H1 (cell line): ENCODE results near the gene ZDHHC8. TPM values are rescaled to one million over a fixed set of nuclear protein-coding genes. Genes with fewer than 3 reads are reported as not detected.

Source experiments
- CTCF ChIA-PET: fragments of 300-600 bp; sonication (Branson Sonifier 250); formaldehyde crosslinking; loops from one replicate; lab custom pipeline; 2021; ENCODE audit not compliant: partially characterized antibody; lab: Charles Lee
- POLR2A ChIA-PET: fragments of 300-600 bp; sonication (Branson Sonifier 250); formaldehyde crosslinking; loops from one replicate; lab custom pipeline; 2021; ENCODE audit warnings: inconsistent platforms; ENCODE audit not compliant: partially characterized antibody; lab: Charles Lee
- DNase-seq, 2 experiments: peaks; one replicate each; pipeline versions ENCODE4 v3.0.0 to v3.0.0-alpha.2; 2010 to 2022; ENCODE audit warnings: low spot score in 2 of 2, low read depth in 1 of 2, mixed read lengths in 1 of 2
- FAIRE-seq: peaks from 2 replicates; lab custom pipeline; 2011; peaks lifted over from hg19 to GRCh38; lab: Jason Lieb, UNC
- H2AFZ ChIP-seq: 2 replicates; pipeline ENCODE4 v1.8.1; 2012; ENCODE audit warnings: low read length, inconsistent platforms
- H2AK5ac ChIP-seq: 2 replicates; pipeline ENCODE4 v1.6.1; 2013; ENCODE audit warnings: low read depth, low read length
- H2BK120ac ChIP-seq: replicated peaks from 2 replicates; pipeline ENCODE3; 2013; ENCODE audit warnings: low read depth, low read length, inconsistent platforms
- H2BK12ac ChIP-seq: 2 replicates; pipeline ENCODE4 v1.6.1; 2013; ENCODE audit warnings: low read depth, low read length
- H2BK15ac ChIP-seq: 2 replicates; pipeline ENCODE4 v1.6.1; 2013; ENCODE audit warnings: low read length
- H2BK20ac ChIP-seq: 2 replicates; pipeline ENCODE4 v1.6.1; 2013; ENCODE audit warnings: low read length
- H2BK5ac ChIP-seq: 2 replicates; pipeline ENCODE4 v1.6.1; 2013; ENCODE audit warnings: low read depth, low read length
- H3K14ac ChIP-seq: 2 replicates; pipeline ENCODE4 v1.6.1; 2013; ENCODE audit warnings: inconsistent platforms; ENCODE audit not compliant: insufficient read length
- H3K18ac ChIP-seq: 2 replicates; pipeline ENCODE4 v1.6.1; 2013; ENCODE audit warnings: low read length; ENCODE audit errors: extremely low read depth
- H3K23ac ChIP-seq: 2 replicates; pipeline ENCODE4 v1.6.1; 2013; ENCODE audit warnings: inconsistent platforms; ENCODE audit not compliant: insufficient read length
- H3K23me2 ChIP-seq: 2 replicates; pipeline ENCODE4 v1.6.1; 2013; ENCODE audit warnings: low read depth, low read length
- H3K27ac ChIP-seq: 2 replicates; pipeline ENCODE4 v1.6.1; 2011; ENCODE audit warnings: low read depth, low read length, inconsistent platforms
- H3K27me3 ChIP-seq, 4 experiments: replicated peaks in 1 of 4; 1 replicate in 1 of 4; 2 replicates in 3 of 4; pipeline versions ENCODE4 v1.6.1 to v1.8.1; 2011 to 2013; ENCODE audit warnings: low read length in 3 of 4, mild to moderate bottlenecking in 3 of 4, inconsistent platforms in 2 of 4, mixed read lengths in 2 of 4, moderate library complexity in 1 of 4; ENCODE audit not compliant: control insufficient read depth in 3 of 4, insufficient read depth in 3 of 4; ENCODE audit errors: extremely low read depth in 1 of 4
- H3K36me3 ChIP-seq, 4 experiments: 2 replicates each; pipeline versions ENCODE4 v1.6.1 to v1.8.1; 2011 to 2013; ENCODE audit warnings: mild to moderate bottlenecking in 4 of 4, low read length in 3 of 4, moderate library complexity in 2 of 4, control low read depth in 1 of 4, inconsistent platforms in 1 of 4; ENCODE audit not compliant: insufficient read depth in 4 of 4, control insufficient read depth in 2 of 4
- H3K4ac ChIP-seq: replicated peaks from 2 replicates; pipeline ENCODE3; 2013; ENCODE audit warnings: low read length, low read depth, mixed read lengths, inconsistent platforms; ENCODE audit not compliant: insufficient read length
- H3K4me1 ChIP-seq, 4 experiments: replicated peaks in 1 of 4; 1 replicate in 1 of 4; 2 replicates in 3 of 4; pipeline versions ENCODE4 v1.6.1 to v1.8.1; 2011 to 2013; ENCODE audit warnings: low read length in 3 of 4, inconsistent platforms in 2 of 4, mixed read lengths in 1 of 4; ENCODE audit not compliant: insufficient read depth in 4 of 4, control insufficient read depth in 3 of 4
- H3K4me2 ChIP-seq, 2 experiments: 2 replicates each; pipeline versions ENCODE4 v1.6.1 to v1.8.1; 2011 to 2013; ENCODE audit warnings: low read depth in 2 of 2, low read length in 2 of 2, control low read depth in 1 of 2, inconsistent platforms in 1 of 2, mild to moderate bottlenecking in 1 of 2; ENCODE audit not compliant: insufficient read depth in 1 of 2
- H3K4me3 ChIP-seq, 4 experiments: fragments of 200-600, 300-600 bp in 1 of 4; sonication (generic), shearing (Covaris generic), sonication (Bioruptor Twin) in 1 of 4; 2 replicates each; pipeline versions ENCODE4 v1.5.1 to v1.8.1; 2011 to 2016; ENCODE audit warnings: low read length in 4 of 4, low read depth in 3 of 4, control low read depth in 2 of 4, inconsistent platforms in 2 of 4, mild to moderate bottlenecking in 2 of 4, mixed read lengths in 1 of 4, moderate library complexity in 1 of 4; ENCODE audit not compliant: insufficient read depth in 2 of 4; ENCODE audit errors: extremely low read depth in 1 of 4
- H3K56ac ChIP-seq: replicated peaks from 2 replicates; pipeline ENCODE3; 2013; ENCODE audit warnings: low read depth, mild to moderate bottlenecking, mixed read lengths, low read length, inconsistent platforms; ENCODE audit not compliant: insufficient read length
- H3K79me1 ChIP-seq: 2 replicates; pipeline ENCODE4 v1.6.1; 2013; ENCODE audit warnings: low read depth, low read length, control low read depth
- H3K79me2 ChIP-seq, 2 experiments: 2 replicates each; pipeline versions ENCODE4 v1.6.1 to v1.8.1; 2012 to 2013; ENCODE audit warnings: low read length in 2 of 2, mild to moderate bottlenecking in 2 of 2, inconsistent platforms in 1 of 2; ENCODE audit not compliant: insufficient read depth in 2 of 2, control insufficient read depth in 1 of 2
- H3K9ac ChIP-seq, 4 experiments: replicated peaks in 1 of 4; 1 replicate in 1 of 4; 2 replicates in 3 of 4; pipeline versions ENCODE4 v1.6.1 to v1.8.1; 2011 to 2013; ENCODE audit warnings: low read depth in 3 of 4, low read length in 3 of 4, control low read depth in 2 of 4, mild to moderate bottlenecking in 2 of 4, moderate library complexity in 2 of 4, inconsistent platforms in 1 of 4; ENCODE audit errors: extremely low read depth in 1 of 4
- H3K9me3 ChIP-seq, 2 experiments: 2 replicates each; pipeline versions ENCODE4 v1.6.1 to v1.8.1; 2012 to 2013; ENCODE audit warnings: mild to moderate bottlenecking in 2 of 2, moderate library complexity in 2 of 2, control low read depth in 1 of 2, inconsistent platforms in 1 of 2, low read depth in 1 of 2, low read length in 1 of 2, mixed read lengths in 1 of 2; ENCODE audit not compliant: insufficient read depth in 2 of 2
- H4K20me1 ChIP-seq, 2 experiments: replicated peaks in 1 of 2; 2 replicates each; pipeline versions ENCODE3 to v1.8.1; 2011 to 2013; ENCODE audit warnings: inconsistent platforms in 2 of 2, low read length in 2 of 2, mild to moderate bottlenecking in 1 of 2; ENCODE audit not compliant: insufficient read depth in 2 of 2, control insufficient read depth in 1 of 2
- H4K5ac ChIP-seq: 2 replicates; pipeline ENCODE4 v1.6.1; 2013; ENCODE audit warnings: low read length, low read depth, mixed read lengths, inconsistent platforms; ENCODE audit not compliant: insufficient read length
- H4K8ac ChIP-seq: 2 replicates; pipeline ENCODE4 v1.8.0; 2013; ENCODE audit warnings: mild to moderate bottlenecking, moderate library complexity, low read length, inconsistent platforms; ENCODE audit not compliant: insufficient read depth; ENCODE audit errors: extremely low read depth
- H4K91ac ChIP-seq: replicated peaks from 2 replicates; pipeline ENCODE3; 2013; ENCODE audit warnings: low read length, mixed read lengths, inconsistent platforms; ENCODE audit not compliant: insufficient read length
- CBX8 ChIP-seq: fragments of 300-800, 300-1000 bp; sonication (generic); IDR thresholded peaks from 2 replicates; pipeline ENCODE4 v1.7.1; 2016; ENCODE audit warnings: low read depth, low read length, borderline replicate concordance
- HDAC6 ChIP-seq: IDR thresholded peaks from one replicate; pipeline ENCODE4 v1.7.1; 2012; ENCODE audit warnings: low read depth, mild to moderate bottlenecking, inconsistent platforms, low read length, moderate library complexity
- JUND ChIP-seq: IDR thresholded peaks from 2 replicates; pipeline ENCODE4 v1.6.1; 2011; ENCODE audit warnings: mild to moderate bottlenecking, improper control_type of control experiment, low read length
- POLR2A ChIP-seq, 2 experiments: IDR thresholded peaks; 1 replicate in 1 of 2; 2 replicates in 1 of 2; pipeline ENCODE4 v1.6.1; 2011; ENCODE audit warnings: low read depth in 2 of 2, low read length in 2 of 2, mild to moderate bottlenecking in 2 of 2; ENCODE audit errors: control extremely low read depth in 1 of 2
- POLR2AphosphoS5 ChIP-seq: IDR thresholded peaks from 2 replicates; pipeline ENCODE4 v1.6.1; 2011; ENCODE audit warnings: low read depth, low read length
- RNF2 ChIP-seq: fragments of 200-900, 300-1000 bp; sonication (generic); IDR thresholded peaks from 2 replicates; pipeline ENCODE4 v1.7.1; 2016; ENCODE audit warnings: borderline replicate concordance, low read depth, mild to moderate bottlenecking, antibody characterized with exemption, low read length; ENCODE audit not compliant: poor library complexity, severe bottlenecking; ENCODE audit errors: missing control alignments
- RXRA ChIP-seq: IDR thresholded peaks from 2 replicates; pipeline ENCODE4 v1.6.1; 2011; ENCODE audit warnings: low read depth, mild to moderate bottlenecking, low read length, moderate library complexity; ENCODE audit not compliant: insufficient read depth
- SP4 ChIP-seq: IDR thresholded peaks from 2 replicates; pipeline ENCODE4 v1.6.1; 2012; ENCODE audit warnings: low read length, inconsistent platforms
- TAF7 ChIP-seq: optimal IDR thresholded peaks from 2 replicates; pipeline ENCODE3; 2011; ENCODE audit warnings: low read depth, mild to moderate bottlenecking, inconsistent platforms, low read length, moderate library complexity, borderline replicate concordance
- TEAD4 ChIP-seq: IDR thresholded peaks from 2 replicates; pipeline ENCODE4 v1.6.1; 2012; ENCODE audit warnings: low read depth, low read length, inconsistent platforms, mixed read lengths
- WGBS, 2 experiments: shearing (Covaris generic) in 1 of 2; methylation state at CpG; one replicate each; pipeline versions ENCODE4 v1.1.6 to v1.1.7; 2013 to 2015; ENCODE audit warnings: low lambda C conversion rate in 2 of 2, mixed read lengths in 2 of 2, inconsistent platforms in 1 of 2, low coverage in 1 of 2, missing lambda C conversion rate in 1 of 2; ENCODE audit not compliant: insufficient replicate concordance in 2 of 2, insufficient coverage in 1 of 2, insufficient read length in 1 of 2; ENCODE audit errors: extremely low coverage in 1 of 2, missing lambda C conversion rate in 1 of 2; 5-methylcytosine and 5-hydroxymethylcytosine counted together
- polyA plus RNA-seq, 7 experiments: library from polyadenylated mRNA; depleted of rRNA in 3 of 7; stranded (reverse) in 5 of 7; unstranded in 2 of 7; fragments of >200 nt in 5 of 7; fragments of 200-250 nt in 2 of 7; gene quantifications; 1 replicate in 5 of 7; 2 replicates in 1 of 7; 4 replicates in 1 of 7; pipeline versions ENCODE4 v1.2.1 to v1.2.3, GENCODE V29; 2011 to 2013; ENCODE audit warnings: missing spikeins in 2 of 7, mixed read lengths in 2 of 7
- total RNA-seq: library from RNA; stranded (reverse); fragmentation: NEBNext Ultra II Directional; extraction: Animal tissue kit (Norgen Biotek cat#: 25700); gene quantifications from 2 replicates; pipeline ENCODE4 v1.2.1, GENCODE V29; 2021
- TF ChIP-seq, protein P1 (sequence below): IDR thresholded peaks from 2 replicates; pipeline ENCODE4 v1.6.1; 2012; ENCODE audit warnings: inconsistent platforms

Gene ZDHHC8
- total and polyA plus RNA-seq, 2 of the 8 experiments (the other 6 are each of a cell fraction or from before 2014, with no cell fraction given): 18.6 to 65.6 TPM

DNA sequence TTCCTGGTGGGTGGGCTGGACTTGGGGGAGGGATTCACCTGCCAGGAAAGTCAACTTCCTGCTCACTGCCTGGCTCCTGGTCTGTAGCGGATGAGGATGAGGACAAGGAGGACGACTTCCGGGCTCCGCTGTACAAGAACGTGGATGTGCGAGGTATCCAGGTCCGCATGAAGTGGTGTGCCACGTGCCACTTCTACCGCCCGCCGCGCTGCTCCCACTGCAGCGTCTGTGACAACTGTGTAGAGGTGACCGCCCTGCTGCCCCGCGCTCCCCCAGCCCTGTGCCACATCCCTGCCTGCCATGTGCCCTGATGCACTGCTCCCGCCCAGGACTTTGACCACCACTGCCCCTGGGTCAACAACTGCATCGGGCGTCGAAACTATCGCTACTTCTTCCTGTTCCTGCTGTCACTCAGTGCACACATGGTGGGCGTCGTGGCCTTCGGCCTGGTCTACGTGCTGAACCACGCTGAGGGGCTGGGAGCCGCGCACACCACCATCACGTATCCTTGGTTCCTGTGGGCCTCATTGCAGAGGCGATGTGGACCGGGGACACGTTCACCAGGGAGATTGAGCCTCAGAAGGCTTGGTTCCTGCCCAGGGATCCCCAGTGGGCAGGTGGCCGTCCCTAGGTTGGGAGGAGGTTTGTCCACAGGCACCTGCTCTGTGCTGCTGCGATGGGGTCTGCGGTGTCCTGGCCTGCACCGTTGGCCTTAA is 7.9 kb downstream of the ZDHHC8 start:
- no peaks in the 10 kb centered on the region for H3K9me3 ChIP-seq
- no peak overlapping the region for H2AK5ac ChIP-seq
- H2AFZ ChIP-seq: no peak overlapping the region
- peaks cover 0 to 15% of the 10 kb centered on the region in 2 experiments; a peak in 3 of 4 replicates for H3K79me2 ChIP-seq
- no peaks in the 10 kb centered on the region for H3K27me3 ChIP-seq
- H4K8ac ChIP-seq: no peak overlapping the region
- peaks cover 0 to 6% (median 2%) of the 10 kb centered on the region in 4 experiments; a peak in 1 of 8 replicates for H3K36me3 ChIP-seq
- H3K23ac ChIP-seq: no peak overlapping the region
- H3K9ac ChIP-seq: no peak overlapping the region
- H2BK12ac ChIP-seq: no peak overlapping the region
- no peak overlapping the region for H2BK120ac ChIP-seq
- H3K4me3 ChIP-seq: no peak overlapping the region
- no peak overlapping the region for H3K4me2 ChIP-seq
- no peak overlapping the region for H3K4ac ChIP-seq
- H4K91ac ChIP-seq: no peak overlapping the region
- H3K56ac ChIP-seq: no peak overlapping the region
- H2BK5ac ChIP-seq: no peak overlapping the region
- peaks cover 12 to 33% of the 10 kb centered on the region in 2 experiments for H4K20me1 ChIP-seq
- no peaks in the 10 kb centered on the region for H3K23me2 ChIP-seq
- no peak for TF ChIP-seq RXRA
- no peak for TF ChIP-seq TEAD4
- no peak for TF ChIP-seq JUND
- TF ChIP-seq HDAC6: no peak
- TF ChIP-seq CBX8: no peak
- TF ChIP-seq, protein P1, sequence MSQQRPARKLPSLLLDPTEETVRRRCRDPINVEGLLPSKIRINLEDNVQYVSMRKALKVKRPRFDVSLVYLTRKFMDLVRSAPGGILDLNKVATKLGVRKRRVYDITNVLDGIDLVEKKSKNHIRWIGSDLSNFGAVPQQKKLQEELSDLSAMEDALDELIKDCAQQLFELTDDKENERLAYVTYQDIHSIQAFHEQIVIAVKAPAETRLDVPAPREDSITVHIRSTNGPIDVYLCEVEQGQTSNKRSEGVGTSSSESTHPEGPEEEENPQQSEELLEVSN: no peak
- no peak for TF ChIP-seq TAF7
- no peak for TF ChIP-seq RNF2
- TF ChIP-seq SP4: no peak
- TF ChIP-seq POLR2A (IDR thresholded peaks at IDR 0.05; ENCODE audit: control extremely low read depth in 1 of 2, low read depth in 2 of 2, low read length in 2 of 2): no peak
- no peak for TF ChIP-seq POLR2AphosphoS5
- H2BK15ac ChIP-seq: no peak overlapping the region
- no peak overlapping the region for H3K14ac ChIP-seq
- POLR2A ChIA-PET: interaction anchor here (0.7 to 10.1 kb wide), 4 partner anchors 12 to 53 kb away, joined by 3 to 104 read pairs (median 22); partner anchors contain the start of gene TRMT2A
- no peaks in the 10 kb centered on the region for H3K4me1 ChIP-seq
- no peak overlapping the region for H4K5ac ChIP-seq
- FAIRE-seq (no peak), DNase-seq (no peak)
- peaks cover 21% of the 10 kb centered on the region for H3K79me1 ChIP-seq
- CTCF ChIA-PET: interaction anchor here (1.0 to 2.5 kb wide), 4 partner anchors 10 to 119 kb away, joined by 3 to 13 read pairs (median 7); no protein-coding TSS in a partner anchor
- WGBS, 2 experiments: 95% methylated on average over 30 of the region's 36 CpGs; no CpG with 5 or more reads in 1 of the 2 experiments
- H3K18ac ChIP-seq: no peak overlapping the region
- no peak overlapping the region for H2BK20ac ChIP-seq
- no peak overlapping the region for H3K27ac ChIP-seq
